Thyroid gland (tissue), 4 donors: ENCODE measurements around the gene PLEKHA8. TPM values are rescaled to one million over a fixed set of nuclear protein-coding genes. Genes with fewer than 3 reads are reported as not detected.

Experiments used
- DNase-seq, 2 donors: peaks; one replicate each; pipeline ENCODE4 v3.0.0-alpha.2; 2019
- H3K27ac ChIP-seq, 3 donors: fragments of 200-600 bp; sonication (generic); 1 replicate in 2 of 3; 2 replicates in 1 of 3; pipeline ENCODE4 v1.5.1; 2016 to 2019; ENCODE audit warnings: mild to moderate bottlenecking in 1 of 3, moderate library complexity in 1 of 3
- H3K27me3 ChIP-seq: fragments of 200-600 bp; sonication (generic); one replicate; pipeline ENCODE4 v1.5.1; 2019
- H3K36me3 ChIP-seq, 2 donors: fragments of 200-600 bp; sonication (generic); one replicate each; pipeline ENCODE4 v1.5.1; 2016 to 2019
- H3K4me1 ChIP-seq, 2 donors: fragments of 200-600 bp; sonication (generic); one replicate each; pipeline ENCODE4 v1.5.1; 2017 to 2019
- H3K4me3 ChIP-seq, 3 donors: fragments of 200-600 bp; sonication (generic); replicated peaks in 1 of 3; 1 replicate in 2 of 3; 2 replicates in 1 of 3; pipeline ENCODE4 v1.5.1; 2016; ENCODE audit warnings: mild to moderate bottlenecking in 1 of 3
- H3K9me3 ChIP-seq: fragments of 200-600 bp; sonication (generic); one replicate; pipeline ENCODE4 v1.5.1; 2017
- POLR2A ChIP-seq, 2 donors: fragments of 450-650 bp; IDR thresholded peaks; one replicate each; pipeline ENCODE4 v1.6.1; 2017; ENCODE audit warnings: antibody characterized with exemption in 2 of 2, mild to moderate bottlenecking in 2 of 2, moderate library complexity in 1 of 2
- WGBS, 2 donors: methylation state at CpG; one replicate each; pipeline ENCODE4 v1.1.5; 2017; 5-methylcytosine and 5-hydroxymethylcytosine counted together
- intact Hi-C: fragments of 100-400 bp; cut with DNase I; formaldehyde crosslinking; loops from one replicate; pipeline ENCODE4 v1.15.1; 2023
- total RNA-seq, 4 donors: library from RNA; depleted of rRNA; stranded (reverse); fragments of >200 nt; gene quantifications; one replicate each; pipeline ENCODE4 v1.2.3, GENCODE V29; 2016
- TF ChIP-seq, protein P1 (sequence below), 6 experiments: fragments of 200-600 bp in 3 of 6; fragments of 450-650 bp in 3 of 6; sonication (generic) in 3 of 6; IDR thresholded peaks; one replicate each; pipeline ENCODE4 v1.5.1; 2016 to 2019; ENCODE audit warnings: antibody characterized with exemption in 6 of 6, mild to moderate bottlenecking in 2 of 6, inconsistent platforms in 1 of 6, moderate library complexity in 1 of 6

PLEKHA8 gene
- total RNA-seq, 4 donors from 2014 or later, result 7.1 to 13.3 (median 8.8) TPM

DNA sequence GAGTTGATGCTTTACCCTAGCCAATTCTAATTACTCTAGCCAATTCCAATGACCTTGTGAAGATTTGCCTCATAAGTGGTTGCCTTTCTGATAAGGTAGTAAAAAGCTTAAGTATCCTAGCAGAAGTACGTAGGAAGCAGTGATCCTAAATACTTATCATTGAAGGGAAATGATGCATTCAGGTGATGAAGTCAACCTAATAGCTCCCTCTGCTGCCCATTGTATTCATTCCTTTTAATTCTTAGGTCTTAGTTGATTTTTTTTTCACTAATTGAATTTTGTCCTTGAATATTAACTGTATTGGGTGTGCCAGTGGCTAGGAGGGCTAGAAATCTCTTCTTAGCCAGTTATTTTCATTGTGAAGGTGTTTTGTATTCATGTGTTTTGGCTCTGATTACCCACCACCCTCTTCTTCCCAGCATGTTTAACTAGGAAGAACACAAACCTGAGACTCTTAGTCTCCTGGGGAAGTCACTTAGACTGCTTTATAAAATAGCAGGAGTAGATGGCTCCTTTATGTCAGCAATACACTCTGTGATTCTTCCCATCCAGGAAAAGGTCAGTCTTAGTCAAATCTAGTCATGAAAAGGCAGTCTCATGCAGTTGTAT, 46.3 kb downstream of the PLEKHA8 start:
- Histone ChIP-seq H3K9me3 (no peaks in the 10 kb centered on the region), H3K27me3 (no peaks in the 10 kb centered on the region), H3K36me3 (peaks cover 0 to 3% of the 10 kb centered on the region in 2 donors), H3K27ac (no peak overlapping the region), H3K4me1 (no peaks in the 10 kb centered on the region), H3K4me3 (no peak overlapping the region)
- no peak for TF ChIP-seq POLR2A (IDR thresholded peaks at IDR 0.05)
- TF ChIP-seq, protein P1, sequence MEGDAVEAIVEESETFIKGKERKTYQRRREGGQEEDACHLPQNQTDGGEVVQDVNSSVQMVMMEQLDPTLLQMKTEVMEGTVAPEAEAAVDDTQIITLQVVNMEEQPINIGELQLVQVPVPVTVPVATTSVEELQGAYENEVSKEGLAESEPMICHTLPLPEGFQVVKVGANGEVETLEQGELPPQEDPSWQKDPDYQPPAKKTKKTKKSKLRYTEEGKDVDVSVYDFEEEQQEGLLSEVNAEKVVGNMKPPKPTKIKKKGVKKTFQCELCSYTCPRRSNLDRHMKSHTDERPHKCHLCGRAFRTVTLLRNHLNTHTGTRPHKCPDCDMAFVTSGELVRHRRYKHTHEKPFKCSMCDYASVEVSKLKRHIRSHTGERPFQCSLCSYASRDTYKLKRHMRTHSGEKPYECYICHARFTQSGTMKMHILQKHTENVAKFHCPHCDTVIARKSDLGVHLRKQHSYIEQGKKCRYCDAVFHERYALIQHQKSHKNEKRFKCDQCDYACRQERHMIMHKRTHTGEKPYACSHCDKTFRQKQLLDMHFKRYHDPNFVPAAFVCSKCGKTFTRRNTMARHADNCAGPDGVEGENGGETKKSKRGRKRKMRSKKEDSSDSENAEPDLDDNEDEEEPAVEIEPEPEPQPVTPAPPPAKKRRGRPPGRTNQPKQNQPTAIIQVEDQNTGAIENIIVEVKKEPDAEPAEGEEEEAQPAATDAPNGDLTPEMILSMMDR (IDR thresholded peaks at IDR 0.05), result peak in 3 of 6 experiments; percentile 46 to 53 (median 47)
- DNase-seq, result no peak
- intact Hi-C loops, result no loop called here
- WGBS, 2 donors, result 26 to 29% methylated on average over 1 of the region's 1 CpG

DNA sequence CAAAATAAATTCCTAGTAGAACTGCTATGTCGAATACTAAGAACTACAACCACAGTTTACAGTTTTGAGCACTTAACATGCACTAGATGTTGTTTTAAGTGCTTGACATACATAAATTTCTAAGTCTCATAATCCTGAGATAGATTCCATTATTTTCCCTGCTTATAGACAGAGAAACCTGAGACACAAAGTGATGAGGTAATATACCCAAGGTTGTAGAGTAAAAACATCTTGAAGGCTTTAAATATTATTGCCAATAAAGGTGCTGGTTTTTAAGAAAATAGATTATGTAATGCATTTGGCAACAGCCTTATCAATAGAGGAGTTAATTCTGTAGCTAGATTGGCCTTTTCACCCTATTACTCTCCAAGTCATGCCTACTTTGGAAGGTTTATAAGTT, 48.2 kb downstream of the PLEKHA8 start:
- Histone ChIP-seq H3K9me3 (no peaks in the 10 kb centered on the region), H3K27me3 (no peaks in the 10 kb centered on the region), H3K36me3 (peaks cover 0 to 3% of the 10 kb centered on the region in 2 donors), H3K4me3 (no peak overlapping the region), H3K27ac (no peak overlapping the region), H3K4me1 (no peaks in the 10 kb centered on the region)
- WGBS, 2 donors, result 98% methylated on average over 1 of the region's 1 CpG
- DNase-seq, result no peak
- TF ChIP-seq, protein P1 (IDR thresholded peaks at IDR 0.05), result no peak
- TF ChIP-seq POLR2A (IDR thresholded peaks at IDR 0.05), result no peak
- intact Hi-C loops, result no loop called here

DNA sequence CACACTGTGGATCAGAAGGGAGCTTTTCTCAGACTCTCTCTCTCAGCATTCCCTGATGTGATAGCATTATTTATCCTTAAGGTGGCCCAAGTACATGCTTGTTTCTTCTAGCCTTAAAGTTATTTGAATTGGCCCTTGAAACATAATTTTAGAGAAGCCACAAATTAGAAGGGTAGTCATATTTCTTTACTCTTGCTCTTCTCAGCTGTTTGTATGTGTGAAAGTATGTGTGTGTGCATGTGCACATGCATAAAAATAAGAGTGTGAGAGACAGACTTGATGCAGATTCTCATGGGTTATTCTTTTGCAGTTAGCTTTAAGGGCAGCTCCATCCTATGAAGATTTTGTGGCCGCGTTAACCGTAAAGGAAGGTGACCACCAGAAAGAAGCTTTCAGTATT, 50.1 kb downstream of the PLEKHA8 start:
- Histone ChIP-seq H3K27me3 (no peaks in the 10 kb centered on the region), H3K36me3 (peaks cover 0 to 3% of the 10 kb centered on the region in 2 donors), H3K4me1 (no peaks in the 10 kb centered on the region), H3K9me3 (no peaks in the 10 kb centered on the region), H3K27ac (no peak overlapping the region), H3K4me3 (no peak overlapping the region)
- WGBS, 2 donors, result 97 to 98% methylated on average over 3 of the region's 3 CpGs
- intact Hi-C loops, result no loop called here
- TF ChIP-seq, protein P1 (IDR thresholded peaks at IDR 0.05), result no peak
- TF ChIP-seq POLR2A (IDR thresholded peaks at IDR 0.05), result no peak
- DNase-seq, result no peak

DNA sequence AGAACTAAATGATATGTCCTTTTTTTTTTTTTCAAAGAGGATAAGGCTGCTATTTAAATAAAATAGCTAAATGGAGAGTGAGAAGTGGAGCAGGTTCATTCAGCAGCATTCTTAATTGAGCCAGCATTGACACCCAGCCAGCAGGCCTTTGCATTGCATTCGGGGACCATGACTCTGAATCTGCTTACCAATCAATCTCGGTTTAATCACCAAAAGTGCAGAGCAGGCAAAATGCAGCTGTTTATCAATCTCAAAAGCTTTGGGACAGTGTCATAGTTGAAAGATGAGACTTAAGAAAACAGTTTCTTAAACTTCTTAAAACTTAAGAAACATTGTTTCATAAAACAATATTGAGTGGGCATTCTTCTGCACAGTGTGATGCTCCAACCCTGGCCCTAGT, 51.7 kb downstream of the PLEKHA8 start:
- intact Hi-C loops, result no loop called here
- Histone ChIP-seq H3K27me3 (no peaks in the 10 kb centered on the region), H3K4me3 (no peak overlapping the region), H3K9me3 (no peaks in the 10 kb centered on the region), H3K4me1 (no peaks in the 10 kb centered on the region), H3K27ac (no peak overlapping the region), H3K36me3 (peaks cover 0 to 3% of the 10 kb centered on the region in 2 donors)
- 92 to 96% methylated on average over 2 of the region's 2 CpGs for WGBS, 2 donors
- TF ChIP-seq, protein P1 (IDR thresholded peaks at IDR 0.05), result no peak
- no peak for TF ChIP-seq POLR2A (IDR thresholded peaks at IDR 0.05)
- no peak for DNase-seq

DNA sequence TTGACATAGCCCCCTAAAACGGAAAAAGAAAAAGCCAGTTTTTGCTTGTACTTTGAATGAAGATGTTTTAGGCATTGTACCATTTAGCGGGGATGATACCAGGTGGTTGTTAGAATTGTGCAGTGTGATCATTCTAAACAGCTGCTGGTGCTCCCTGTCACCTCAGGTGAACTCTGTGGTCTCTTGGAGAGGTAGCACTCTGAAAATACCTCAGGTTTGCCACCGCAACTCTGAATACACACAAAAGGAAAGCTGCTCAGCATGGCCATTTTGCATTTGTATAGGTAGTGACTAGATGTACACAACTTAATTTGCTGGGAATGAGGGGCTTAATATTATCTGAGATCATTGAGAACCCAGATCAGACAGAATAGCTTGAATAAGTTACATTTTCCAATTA, 52.6 kb downstream of the PLEKHA8 start:
- no peak overlapping the region for H3K27ac ChIP-seq
- H3K4me1 ChIP-seq, result no peaks in the 10 kb centered on the region
- no peaks in the 10 kb centered on the region for H3K9me3 ChIP-seq
- TF ChIP-seq POLR2A (IDR thresholded peaks at IDR 0.05), result no peak
- TF ChIP-seq, protein P1 (IDR thresholded peaks at IDR 0.05), result no peak
- no peak for DNase-seq
- intact Hi-C loops, result no loop called here
- whole genome bisulfite sequencing, 2 donors, result 96 to 97% methylated on average over 3 of the region's 3 CpGs
- no peak overlapping the region for H3K4me3 ChIP-seq
- H3K36me3 ChIP-seq, result peaks cover 0 to 3% of the 10 kb centered on the region in 2 donors
- H3K27me3 ChIP-seq, result no peaks in the 10 kb centered on the region
